ENCODE measurements around the gene TTC6.

GRCh38 chr14:37641117-37641516 lies 45.7 kb downstream of the TTC6 start:
- no peak for TF ChIP-seq OSR1 (CRISPR knock-in tag; IDR thresholded peaks at IDR 0.05)
- TF ChIP-seq POU6F1 (CRISPR knock-in tag; IDR thresholded peaks at IDR 0.05; ENCODE audit: borderline replicate concordance, low read depth), result no peak
- TF ChIP-seq SNAI2 (CRISPR knock-in tag; IDR thresholded peaks at IDR 0.05), result no peak
- TF ChIP-seq TOX (CRISPR knock-in tag; IDR thresholded peaks at IDR 0.05; ENCODE audit: borderline replicate concordance), result no peak

Measured in SK-N-SH treated with all-trans-retinoic acid at 6 μM for 48 hours (cell line).